DLD1 (cell line): Measurements from ENCODE around the gene RRP1B.

Experiments used
- in situ Hi-C: cut with HindIII; loops from 2 replicates; pipeline ENCODE4 v1.10.0; 2017; ENCODE audit warnings: low sequenced_read_pairs

RRP1B gene

GRCh38 chr21:43739621-43740435 lies 80.5 kb downstream of the RRP1B start:
- in situ Hi-C loops: no loop called here

- in situ Hi-C loops: no loop called here
These were observed 81.3 kb downstream of the RRP1B start for GRCh38 chr21:43740497-43741156.

- in situ Hi-C loops: no loop called here
These were observed 82.2 kb downstream of the RRP1B start for GRCh38 chr21:43741423-43742096.

- in situ Hi-C loops: no loop called here
These were observed 84.6 kb downstream of the RRP1B start for GRCh38 chr21:43743947-43744346.

- in situ Hi-C loops: no loop called here
These were observed 85.4 kb downstream of the RRP1B start for GRCh38 chr21:43744725-43745124.
